ENCODE results near the gene TPD52L1. TPM values are rescaled to one million over a fixed set of nuclear protein-coding genes. Genes with fewer than 3 reads are reported as not detected.

Gene TPD52L1
- total and polyA plus RNA-seq, 2 of the 4 experiments (the other 2 are of a cell fraction) = 10.2 to 13.5 TPM

DNA sequence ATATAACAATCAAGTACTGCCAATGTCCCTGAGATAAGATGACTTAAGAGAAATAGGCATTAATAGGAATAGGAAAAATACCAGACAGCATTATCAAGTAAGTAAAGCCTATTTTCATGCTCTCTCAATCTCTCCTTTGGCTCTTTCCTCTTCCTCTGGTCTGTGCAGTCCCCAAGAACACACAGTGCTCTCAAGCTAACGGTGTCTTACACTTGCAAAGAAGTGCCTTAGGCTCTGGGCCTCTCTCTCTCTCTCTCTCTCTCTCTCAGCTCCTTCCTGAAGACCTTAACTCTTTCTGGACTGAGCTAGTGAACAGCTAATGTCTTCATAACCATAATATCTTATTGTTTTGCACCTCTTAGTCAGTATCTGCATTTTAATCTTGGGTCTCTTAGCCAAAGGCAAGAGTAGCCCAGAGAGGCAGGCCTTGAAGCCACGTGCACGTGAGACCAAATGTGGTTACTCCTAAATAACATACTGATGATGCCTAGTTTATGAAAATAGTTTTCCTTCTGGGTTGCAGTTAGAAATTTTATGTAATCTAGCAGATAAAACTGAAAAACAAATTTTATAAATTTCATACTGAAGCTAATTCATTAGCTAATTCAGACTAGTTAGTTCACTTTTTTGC lies 70.8 kb downstream of the TPD52L1 start:
- peak; percentile 11 for DNase-seq
- Histone ChIP-seq H4K20me1 (ENCODE audit: insufficient read depth, low read length) (no peaks in the 10 kb centered on the region), H3K18ac (ENCODE audit: low read depth, low read length) (peak overlapping the region; percentile 7; the same call in 1 of the 2 replicates), H3K27me3 (ENCODE audit: control insufficient read depth, insufficient read depth, low read length) (no peaks in the 10 kb centered on the region), H3K4me1 (ENCODE audit: control insufficient read depth, insufficient read depth, low read length) (peaks cover 8% of the 10 kb centered on the region), H3K23ac (ENCODE audit: low read depth, low read length) (no peak overlapping the region), H3K14ac (replicated peaks; ENCODE audit: low read depth, low read length) (no peak overlapping the region), H2BK120ac (ENCODE audit: low read depth, low read length) (no peak overlapping the region), H3K4me3 (ENCODE audit: insufficient read depth, low read depth, low read length) (no peak overlapping the region), H4K5ac (ENCODE audit: low read depth, low read length) (0 out of 2 replicates have a peak overlapping the region, but pooled peaks have one; percentile 60), H3K4ac (ENCODE audit: low read depth, low read length) (no peak overlapping the region), H2AK9ac (replicated peaks; ENCODE audit: low read depth, low read length, poor library complexity) (no peak overlapping the region), H3K9me1 (ENCODE audit: insufficient read depth, low read length) (no peaks in the 10 kb centered on the region), H2BK20ac (ENCODE audit: low read depth, low read length) (no peak overlapping the region), H2BK15ac (ENCODE audit: low read depth, low read length) (no peak overlapping the region), H3K79me1 (ENCODE audit: low read depth in 1 of 2, low read length in 2 of 2) (no peaks in the 10 kb centered on the region), H3K4me2 (ENCODE audit: low read depth, low read length) (no peak overlapping the region), H3K9ac (ENCODE audit: low read depth, low read length) (no peak overlapping the region), H4K8ac (ENCODE audit: low read depth in 2 of 2, low read length in 2 of 2) (no peak overlapping the region), H2AFZ (replicated peaks; ENCODE audit: low read length, poor library complexity) (no peak overlapping the region), H3K27ac (ENCODE audit: insufficient read depth, low read length) (no peak overlapping the region), H3K36me3 (ENCODE audit: control insufficient read depth, insufficient read depth, low read length) (no peaks in the 10 kb centered on the region), H4K91ac (ENCODE audit: insufficient read depth, low read depth, low read length) (no peak overlapping the region), H2BK5ac (ENCODE audit: low read depth, low read length, poor library complexity, severe bottlenecking) (no peak overlapping the region), H3K9me3 (ENCODE audit: control insufficient read depth, insufficient read depth, low read length) (no peaks in the 10 kb centered on the region), H2AK5ac (ENCODE audit: low read depth, low read length) (no peak overlapping the region), H3K56ac (ENCODE audit: extremely low read depth, insufficient read depth, low read length) (no peak overlapping the region)
- dilution Hi-C loops (cut with HindIII; ENCODE audit: low sequenced_read_pairs, unreplicated experiment) (no loop called here), in situ Hi-C loops (cut with MboI; ENCODE audit: low sequenced_read_pairs) (no loop called here), intact Hi-C loops (cut with micrococcal nuclease) (no loop called here)
- TF ChIP-seq SMC3 (IDR thresholded peaks at IDR 0.05; ENCODE audit: low read depth, low read length) (no peak), CHD1 (IDR thresholded peaks at IDR 0.05; ENCODE audit: low read depth, low read length) (no peak), POLR2A (IDR thresholded peaks at IDR 0.05; ENCODE audit: low read depth, low read length) (no peak), RCOR1 (IDR thresholded peaks at IDR 0.05; ENCODE audit: insufficient replicate concordance, low read length) (no peak), NFE2L2 (IDR thresholded peaks at IDR 0.05; ENCODE audit: low read depth, low read length) (no peak), MAFK (IDR thresholded peaks at IDR 0.05; ENCODE audit: low read depth, low read length) (no peak), FOS (IDR thresholded peaks at IDR 0.05; ENCODE audit: low read depth, low read length) (no peak), BHLHE40 (IDR thresholded peaks at IDR 0.05; ENCODE audit: low read depth, low read length) (no peak), CEBPB (IDR thresholded peaks at IDR 0.05; ENCODE audit: low read depth, low read length) (no peak), RAD21 (IDR thresholded peaks at IDR 0.05; ENCODE audit: low read length) (no peak), RFX5 (IDR thresholded peaks at IDR 0.05; ENCODE audit: low read depth, low read length) (no peak), MAZ (IDR thresholded peaks at IDR 0.05; ENCODE audit: borderline replicate concordance, low read depth, low read length) (no peak), MXI1 (IDR thresholded peaks at IDR 0.05; ENCODE audit: borderline replicate concordance, low read depth, low read length) (no peak)
- TF ChIP-seq, protein P1, sequence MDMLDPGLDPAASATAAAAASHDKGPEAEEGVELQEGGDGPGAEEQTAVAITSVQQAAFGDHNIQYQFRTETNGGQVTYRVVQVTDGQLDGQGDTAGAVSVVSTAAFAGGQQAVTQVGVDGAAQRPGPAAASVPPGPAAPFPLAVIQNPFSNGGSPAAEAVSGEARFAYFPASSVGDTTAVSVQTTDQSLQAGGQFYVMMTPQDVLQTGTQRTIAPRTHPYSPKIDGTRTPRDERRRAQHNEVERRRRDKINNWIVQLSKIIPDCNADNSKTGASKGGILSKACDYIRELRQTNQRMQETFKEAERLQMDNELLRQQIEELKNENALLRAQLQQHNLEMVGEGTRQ (IDR thresholded peaks at IDR 0.05; ENCODE audit: low read depth, low read length) = no peak
- TF ChIP-seq, protein P2, sequence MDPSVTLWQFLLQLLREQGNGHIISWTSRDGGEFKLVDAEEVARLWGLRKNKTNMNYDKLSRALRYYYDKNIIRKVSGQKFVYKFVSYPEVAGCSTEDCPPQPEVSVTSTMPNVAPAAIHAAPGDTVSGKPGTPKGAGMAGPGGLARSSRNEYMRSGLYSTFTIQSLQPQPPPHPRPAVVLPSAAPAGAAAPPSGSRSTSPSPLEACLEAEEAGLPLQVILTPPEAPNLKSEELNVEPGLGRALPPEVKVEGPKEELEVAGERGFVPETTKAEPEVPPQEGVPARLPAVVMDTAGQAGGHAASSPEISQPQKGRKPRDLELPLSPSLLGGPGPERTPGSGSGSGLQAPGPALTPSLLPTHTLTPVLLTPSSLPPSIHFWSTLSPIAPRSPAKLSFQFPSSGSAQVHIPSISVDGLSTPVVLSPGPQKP (IDR thresholded peaks at IDR 0.05; ENCODE audit: borderline replicate concordance, low read depth, low read length) = no peak
- TF ChIP-seq, protein P3, sequence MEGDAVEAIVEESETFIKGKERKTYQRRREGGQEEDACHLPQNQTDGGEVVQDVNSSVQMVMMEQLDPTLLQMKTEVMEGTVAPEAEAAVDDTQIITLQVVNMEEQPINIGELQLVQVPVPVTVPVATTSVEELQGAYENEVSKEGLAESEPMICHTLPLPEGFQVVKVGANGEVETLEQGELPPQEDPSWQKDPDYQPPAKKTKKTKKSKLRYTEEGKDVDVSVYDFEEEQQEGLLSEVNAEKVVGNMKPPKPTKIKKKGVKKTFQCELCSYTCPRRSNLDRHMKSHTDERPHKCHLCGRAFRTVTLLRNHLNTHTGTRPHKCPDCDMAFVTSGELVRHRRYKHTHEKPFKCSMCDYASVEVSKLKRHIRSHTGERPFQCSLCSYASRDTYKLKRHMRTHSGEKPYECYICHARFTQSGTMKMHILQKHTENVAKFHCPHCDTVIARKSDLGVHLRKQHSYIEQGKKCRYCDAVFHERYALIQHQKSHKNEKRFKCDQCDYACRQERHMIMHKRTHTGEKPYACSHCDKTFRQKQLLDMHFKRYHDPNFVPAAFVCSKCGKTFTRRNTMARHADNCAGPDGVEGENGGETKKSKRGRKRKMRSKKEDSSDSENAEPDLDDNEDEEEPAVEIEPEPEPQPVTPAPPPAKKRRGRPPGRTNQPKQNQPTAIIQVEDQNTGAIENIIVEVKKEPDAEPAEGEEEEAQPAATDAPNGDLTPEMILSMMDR (conservative IDR thresholded peaks at IDR 0.05; ENCODE audit: low read depth, low read length) = no peak
- BruUV-seq (replicated peaks) = no TSS peak
- CTCF ChIA-PET = no interaction called here
- POLR2A ChIA-PET (ENCODE audit: unreplicated experiment) = no interaction called here
- no peak for ATAC-seq (ENCODE audit: low read depth)
- WGBS, 2 experiments (ENCODE audit: extremely low coverage in 2 of 2, insufficient read length in 1 of 2) = 29% methylated on average over 1 of the region's 3 CpGs; no CpG with 5 or more reads in 1 of the 2 experiments

Measured in IMR-90 (cell line).